B cell (primary cell): Measurements from ENCODE around the gene MAP3K5. TPM values are rescaled to one million over a fixed set of nuclear protein-coding genes. Genes with fewer than 3 reads are reported as not detected.

ENCODE experiments used
- ATAC-seq: fragments of 200-7000 bp; cut with Tn5 transposase; one replicate; pipeline ENCODE4 v1.10.0; 2021; ENCODE audit warnings: low read depth, mild to moderate bottlenecking, moderate number of reproducible peaks, moderate library complexity
- CTCF ChIA-PET: fragments of 350-600 bp; sonication (Branson Sonifier 250); formaldehyde crosslinking; loops from one replicate; lab custom pipeline; 2021; ENCODE audit warnings: antibody characterized with exemption, inconsistent platforms; lab: Charles Lee
- POLR2A ChIA-PET: fragments of 350-600 bp; sonication (Branson Sonifier 250); formaldehyde crosslinking; loops from one replicate; lab custom pipeline; 2021; ENCODE audit warnings: antibody characterized with exemption; lab: Charles Lee
- DNase-seq: peaks from one replicate; pipeline ENCODE4 v3.0.0; 2013
- H2AFZ ChIP-seq: 2 replicates; pipeline ENCODE4 v1.6.1; 2012; ENCODE audit warnings: mild to moderate bottlenecking, low read depth, low read length; ENCODE audit not compliant: insufficient read depth, poor library complexity, severe bottlenecking
- H3K27ac ChIP-seq, 2 donors: 1 replicate in 1 of 2; 2 replicates in 1 of 2; pipeline ENCODE4 v1.5.1; 2012 to 2013; ENCODE audit warnings: low read length in 2 of 2, mild to moderate bottlenecking in 2 of 2, moderate library complexity in 1 of 2
- H3K27me3 ChIP-seq, 4 experiments: fragments of 200-600 bp in 1 of 4; sonication (generic) in 1 of 4; replicated peaks in 1 of 4; 1 replicate in 2 of 4; 2 replicates in 2 of 4; pipeline versions ENCODE4 v1.6.1 to v1.7.0; 2013 to 2016; ENCODE audit warnings: low read length in 3 of 4, mild to moderate bottlenecking in 2 of 4, mixed read lengths in 1 of 4, moderate library complexity in 1 of 4; ENCODE audit not compliant: insufficient read depth in 4 of 4, control insufficient read depth in 3 of 4; ENCODE audit errors: control extremely low read depth in 1 of 4
- H3K36me3 ChIP-seq, 2 experiments: replicated peaks in 1 of 2; 1 replicate in 1 of 2; 2 replicates in 1 of 2; pipeline versions ENCODE4 v1.6.1 to v1.7.1; 2013; ENCODE audit warnings: low read length in 1 of 2; ENCODE audit not compliant: insufficient read depth in 2 of 2, control insufficient read depth in 1 of 2; ENCODE audit errors: control extremely low read depth in 1 of 2, extremely low read depth in 1 of 2
- H3K4me1 ChIP-seq, 2 donors: fragments of 200-600 bp in 1 of 2; sonication (generic) in 1 of 2; 1 replicate in 1 of 2; 2 replicates in 1 of 2; pipeline versions ENCODE4 v1.5.1 to v1.6.1; 2013 to 2017; ENCODE audit warnings: low read length in 2 of 2; ENCODE audit not compliant: control insufficient read depth in 2 of 2, insufficient read depth in 2 of 2
- H3K4me2 ChIP-seq: replicated peaks from 2 replicates; pipeline ENCODE3; 2012; ENCODE audit warnings: mild to moderate bottlenecking, low read depth, low read length; ENCODE audit not compliant: poor library complexity, severe bottlenecking
- H3K4me3 ChIP-seq, 5 experiments: fragments of 200-600 bp in 1 of 5; sonication (generic) in 1 of 5; 1 replicate in 3 of 5; 2 replicates in 2 of 5; pipeline versions ENCODE4 v1.5.1 to v1.7.0; 2011 to 2016; ENCODE audit warnings: low read length in 4 of 5, mild to moderate bottlenecking in 4 of 5, low read depth in 2 of 5, control low read depth in 1 of 5, moderate library complexity in 1 of 5; ENCODE audit not compliant: insufficient read depth in 1 of 5; ENCODE audit errors: control extremely low read depth in 1 of 5, extremely low read depth in 1 of 5
- H3K79me2 ChIP-seq: fragments of 200-600 bp; sonication (generic); one replicate; pipeline ENCODE4 v1.6.0; 2016; ENCODE audit warnings: low read length; ENCODE audit not compliant: control insufficient read depth, insufficient read depth
- H3K9ac ChIP-seq: fragments of 200-600 bp; sonication (generic); 2 replicates; pipeline ENCODE4 v1.6.1; 2017; ENCODE audit warnings: mild to moderate bottlenecking, low read length, moderate library complexity
- H3K9me3 ChIP-seq, 3 donors: one replicate each; pipeline versions ENCODE4 v1.6.1 to v1.7.1; 2013; ENCODE audit warnings: low read length in 2 of 3; ENCODE audit not compliant: control insufficient read depth in 2 of 3, insufficient read depth in 1 of 3; ENCODE audit errors: control extremely low read depth in 1 of 3
- H4K20me1 ChIP-seq: 2 replicates; pipeline ENCODE4 v1.6.0; 2012; ENCODE audit warnings: mild to moderate bottlenecking, low read length; ENCODE audit not compliant: insufficient read depth, control insufficient read depth, poor library complexity, severe bottlenecking
- H3K27ac Mint-ChIP-seq: one replicate; pipeline ENCODE4 v1.8.0; 2021; ENCODE audit warnings: mixed read lengths
- H3K27me3 Mint-ChIP-seq: one replicate; pipeline ENCODE4 v1.8.0; 2021; ENCODE audit warnings: mixed read lengths
- H3K4me1 Mint-ChIP-seq: one replicate; pipeline ENCODE4 v1.8.0; 2021; ENCODE audit warnings: mixed read lengths
- H3K4me3 Mint-ChIP-seq: one replicate; pipeline ENCODE4 v1.8.0; 2021; ENCODE audit warnings: mixed read lengths
- H3K9me3 Mint-ChIP-seq: one replicate; pipeline ENCODE4 v1.8.0; 2022; ENCODE audit warnings: mixed read lengths; ENCODE audit not compliant: insufficient read depth
- CTCF ChIP-seq: fragments of 200-600 bp; IDR thresholded peaks from one replicate; pipeline ENCODE4 v1.8.0; 2022; ENCODE audit warnings: antibody characterized with exemption, mild to moderate bottlenecking
- EZH2 ChIP-seq: IDR thresholded peaks from 2 replicates; pipeline ENCODE4 v1.6.1; 2012; ENCODE audit warnings: borderline replicate concordance, low read depth, mild to moderate bottlenecking, moderate library complexity, low read length; ENCODE audit not compliant: insufficient read depth, poor library complexity, severe bottlenecking
- WGBS: methylation state at CpG from one replicate; pipeline ENCODE4 v1.1.5; 2013; ENCODE audit warnings: missing lambda C conversion rate; ENCODE audit not compliant: insufficient coverage; 5-methylcytosine and 5-hydroxymethylcytosine counted together
- intact Hi-C: fragments of 100-400 bp; cut with micrococcal nuclease; formaldehyde crosslinking; loops from one replicate; pipeline ENCODE4 v1.10.0; 2022
- polyA plus RNA-seq: library from polyadenylated mRNA; depleted of rRNA; stranded (reverse); fragments of >200 nt; gene quantifications from 2 replicates; pipeline ENCODE4 v1.2.3, GENCODE V29; 2012
- total RNA-seq, 2 donors: library from RNA; stranded (reverse); fragments of 120-200 nt in 1 of 2; gene quantifications; 1 replicate in 1 of 2; 2 replicates in 1 of 2; pipeline versions ENCODE4 v1.2.3 to v1.2.4, GENCODE V29; 2013 to 2022

The MAP3K5 gene
- total and polyA plus RNA-seq, 2 donors (not counting 1 experiment from before 2014, with no cell fraction given): 5.7 to 34.1 TPM

- peaks cover 7% of the 10 kb centered on the region for H3K4me1 Mint-ChIP-seq
- Histone ChIP-seq H3K4me1 (peaks cover 8 to 9% of the 10 kb centered on the region in 2 donors), H3K79me2 (no peaks in the 10 kb centered on the region), H3K9me3 (no peaks in the 10 kb centered on the region), H3K36me3 (peaks cover 4 to 33% of the 10 kb centered on the region in 2 experiments), H3K27me3 (no peaks in the 10 kb centered on the region), H2AFZ (no peak overlapping the region), H3K9ac (no peak overlapping the region), H3K27ac (no peak overlapping the region), H3K4me2 (no peak overlapping the region), H4K20me1 (no peaks in the 10 kb centered on the region), H3K4me3 (no peak overlapping the region)
- H3K27me3 Mint-ChIP-seq: no peaks in the 10 kb centered on the region
- WGBS: no CpG with 5 or more reads among the region's 2 CpGs
- ChIA-PET POLR2A (no interaction called here), CTCF (interaction anchor here (0.9 kb wide), 1 partner anchor 11 kb away, joined by 5 read pairs; no protein-coding TSS in a partner anchor)
- no peaks in the 10 kb centered on the region for H3K9me3 Mint-ChIP-seq
- no peak for ATAC-seq
- DNase-seq: no peak
- H3K4me3 Mint-ChIP-seq: no peak overlapping the region
- intact Hi-C loops: no loop called here
- no peak overlapping the region for H3K27ac Mint-ChIP-seq
- TF ChIP-seq EZH2 (no peak), CTCF (no peak)
These were observed 230.1 kb downstream of the MAP3K5 start for GRCh38 chr6:136562211-136562610.

GRCh38 chr6:136553166-136553787 lies 239.0 kb downstream of the MAP3K5 start:
- no peak overlapping the region for H3K4me3 ChIP-seq
- POLR2A ChIA-PET: no interaction called here
- peaks cover 0 to 4% of the 10 kb centered on the region in 2 experiments for H3K36me3 ChIP-seq
- Mint-ChIP-seq H3K27ac (no peak overlapping the region), H3K27me3 (peaks cover 10% of the 10 kb centered on the region), H3K9me3 (no peaks in the 10 kb centered on the region), H3K4me3 (no peak overlapping the region), H3K4me1 (peaks cover 16% of the 10 kb centered on the region)
- H3K9me3 ChIP-seq: no peaks in the 10 kb centered on the region
- no peaks in the 10 kb centered on the region for H3K79me2 ChIP-seq
- ATAC-seq (no peak), DNase-seq (no peak)
- peaks cover 10 to 17% of the 10 kb centered on the region in 2 donors for H3K4me1 ChIP-seq
- no peaks in the 10 kb centered on the region for H4K20me1 ChIP-seq
- H2AFZ ChIP-seq: no peak overlapping the region
- H3K9ac ChIP-seq: no peak overlapping the region
- no peak overlapping the region for H3K27ac ChIP-seq
- WGBS: 93% methylated on average over 4 of the region's 5 CpGs
- CTCF ChIA-PET: interaction anchor here (0.5 to 1.3 kb wide), 3 partner anchors 239 to 1017 kb away, joined by 3 to 4 read pairs (median 4); partner anchors contain the start of gene MAP3K5
- no peak overlapping the region for H3K4me2 ChIP-seq
- intact Hi-C loops: no loop called here
- TF ChIP-seq CTCF: no peak
- TF ChIP-seq EZH2: no peak
- peaks cover 0 to 20% (median 14%) of the 10 kb centered on the region in 4 experiments for H3K27me3 ChIP-seq
